ENCODE measurements around the gene MAN1C1.

- TF ChIP-seq ARNTL (CRISPR knock-in tag; IDR thresholded peaks at IDR 0.05; ENCODE audit: borderline replicate concordance, low read depth) (no peak), BACH2 (CRISPR knock-in tag; IDR thresholded peaks at IDR 0.05; ENCODE audit: borderline replicate concordance) (no peak)
Observed at GRCh38 chr1:25743164-25744139, 126.9 kb downstream of the MAN1C1 start.

All from SK-N-SH treated with all-trans-retinoic acid at 6 μM for 48 hours (cell line).